HUES48 (cell line): ENCODE measurements around the gene ZNF787.
"Not testable (repeated sequence)": the region's sequence is repeated elsewhere in the genome, so short reads cannot be mapped to it uniquely, and the experiment has no call there.

ENCODE experiments used
- H3K27ac ChIP-seq: one replicate; pipeline ENCODE4 v1.7.0; 2013; ENCODE audit warnings: low read depth, low read length, inconsistent platforms
- H3K27me3 ChIP-seq: 2 replicates; pipeline ENCODE4 v1.6.1; 2013; ENCODE audit warnings: mild to moderate bottlenecking, low read length; ENCODE audit not compliant: control insufficient read depth, insufficient read depth
- H3K36me3 ChIP-seq: 2 replicates; pipeline ENCODE4 v1.6.1; 2013; ENCODE audit warnings: low read length; ENCODE audit not compliant: control insufficient read depth, insufficient read depth
- H3K4me1 ChIP-seq: 2 replicates; pipeline ENCODE4 v1.6.1; 2013; ENCODE audit warnings: mild to moderate bottlenecking, low read length; ENCODE audit not compliant: control insufficient read depth, insufficient read depth
- H3K4me3 ChIP-seq: 2 replicates; pipeline ENCODE4 v1.5.1; 2013; ENCODE audit warnings: mild to moderate bottlenecking, low read depth, low read length
- H3K9ac ChIP-seq: 2 replicates; pipeline ENCODE4 v1.6.1; 2013; ENCODE audit warnings: mild to moderate bottlenecking, low read depth, low read length, moderate library complexity
- H3K9me3 ChIP-seq: 2 replicates; pipeline ENCODE4 v1.6.1; 2013; ENCODE audit warnings: low read length; ENCODE audit not compliant: control insufficient read depth, insufficient read depth

Gene ZNF787

GRCh38 chr19:56155124-56155687 is 34.1 kb upstream of the ZNF787 start:
- H3K27ac ChIP-seq = no peak overlapping the region
- H3K9me3 ChIP-seq = no peaks in the 10 kb centered on the region
- no peak overlapping the region for H3K9ac ChIP-seq
- H3K36me3 ChIP-seq = peaks cover 36% of the 10 kb centered on the region
- no peaks in the 10 kb centered on the region for H3K27me3 ChIP-seq
- no peak overlapping the region for H3K4me3 ChIP-seq
- H3K4me1 ChIP-seq = peaks cover 15% of the 10 kb centered on the region

DNA sequence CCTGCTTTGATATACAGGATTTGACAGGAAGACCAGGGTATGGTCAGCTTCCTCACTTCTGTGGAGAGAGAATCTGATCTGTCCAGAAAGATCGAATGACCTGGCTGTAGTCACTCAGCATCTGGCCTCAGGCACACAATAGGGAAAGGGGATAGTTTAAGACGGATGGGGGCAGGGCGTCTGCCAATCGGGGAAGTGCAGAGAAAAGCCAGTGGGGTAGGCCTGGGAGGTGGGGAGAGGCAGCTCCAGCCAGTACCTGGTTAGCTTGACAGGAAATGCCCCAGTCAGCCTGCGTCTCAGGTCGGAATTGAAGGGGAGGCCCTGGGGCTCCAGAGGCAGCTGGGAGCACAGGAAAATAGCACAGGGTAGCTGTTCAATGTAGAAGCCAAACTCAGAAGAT is 32.4 kb upstream of the ZNF787 start:
- H3K27ac ChIP-seq = peak overlapping the region; percentile 47
- no peak overlapping the region for H3K9ac ChIP-seq
- peaks cover 31% of the 10 kb centered on the region for H3K36me3 ChIP-seq
- H3K27me3 ChIP-seq = no peaks in the 10 kb centered on the region
- H3K4me1 ChIP-seq = peaks cover 15% of the 10 kb centered on the region
- H3K4me3 ChIP-seq = no peak overlapping the region
- no peaks in the 10 kb centered on the region for H3K9me3 ChIP-seq

DNA sequence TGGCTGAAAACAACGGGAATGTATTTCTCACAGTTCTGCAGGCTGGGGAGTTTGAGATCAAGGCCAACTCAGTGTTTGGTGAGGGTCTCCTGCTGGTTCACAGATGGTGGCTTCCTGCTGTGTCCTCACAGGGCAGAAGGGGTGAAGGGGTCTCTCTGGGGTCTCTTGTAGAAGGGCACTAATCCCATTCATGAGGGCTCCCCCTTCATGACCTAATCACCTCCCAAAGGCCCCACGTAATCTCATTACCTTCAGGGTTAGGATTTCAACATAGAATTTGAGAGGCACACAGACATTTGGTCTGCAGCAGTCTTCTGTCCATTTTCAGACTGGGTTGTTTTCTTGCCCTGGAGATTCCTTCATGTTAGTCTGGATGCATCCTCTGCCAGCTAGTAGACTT is 31.5 kb upstream of the ZNF787 start:
- Histone ChIP-seq H3K4me1 (peaks cover 15% of the 10 kb centered on the region), H3K9ac (no peak overlapping the region), H3K4me3 (no peak overlapping the region), H3K27ac (peak overlapping the region; percentile 47), H3K27me3 (no peaks in the 10 kb centered on the region), H3K9me3 (no peaks in the 10 kb centered on the region), H3K36me3 (peaks cover 35% of the 10 kb centered on the region)

DNA sequence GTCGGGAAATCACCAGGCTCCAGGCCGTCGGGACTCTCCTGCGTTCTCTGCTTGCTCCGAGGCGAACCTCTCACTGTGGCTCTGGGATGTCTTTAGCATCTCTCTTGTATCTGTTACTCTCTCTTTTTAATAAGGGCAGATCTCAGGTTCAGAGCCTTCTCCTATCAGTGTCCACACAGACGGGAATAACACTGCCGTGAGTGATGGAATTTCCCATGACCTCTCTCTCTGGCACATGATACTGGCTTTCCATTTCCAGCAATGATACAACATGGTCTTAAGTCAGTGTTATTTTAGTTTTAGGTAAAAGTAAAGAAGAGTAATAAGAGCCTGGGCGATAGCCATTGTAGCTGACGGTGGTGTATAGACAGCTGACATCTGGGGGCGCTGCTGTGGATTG is 29.3 kb upstream of the ZNF787 start:
- Histone ChIP-seq H3K36me3 (peaks cover 35% of the 10 kb centered on the region), H3K4me1 (peaks cover 15% of the 10 kb centered on the region), H3K27me3 (no peaks in the 10 kb centered on the region), H3K4me3 (no peak overlapping the region), H3K9me3 (no peaks in the 10 kb centered on the region), H3K9ac (no peak overlapping the region), H3K27ac (no peak overlapping the region)

DNA sequence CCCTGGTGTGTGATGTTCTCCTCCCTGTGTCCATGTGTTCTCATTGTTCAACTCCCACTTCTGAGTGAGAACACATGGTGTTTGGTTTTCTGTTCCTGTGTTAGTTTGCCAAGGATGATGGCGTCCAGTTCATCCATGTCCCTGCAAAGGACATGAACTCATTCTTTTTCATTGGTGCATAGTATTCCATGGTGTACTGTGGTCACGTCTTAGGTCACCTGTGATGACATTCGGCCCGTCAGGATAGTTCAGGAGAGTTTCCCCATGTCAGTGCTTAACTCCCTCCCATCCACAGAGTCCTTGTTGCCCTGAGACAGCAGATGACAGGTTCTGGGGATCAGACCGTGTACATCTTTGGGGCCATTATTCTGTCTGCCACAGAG is 28.6 kb upstream of the ZNF787 start:
- no peak overlapping the region for H3K27ac ChIP-seq
- H3K4me1 ChIP-seq = peaks cover 15% of the 10 kb centered on the region
- H3K9ac ChIP-seq = no peak overlapping the region
- H3K9me3 ChIP-seq = no peaks in the 10 kb centered on the region
- peaks cover 30% of the 10 kb centered on the region for H3K36me3 ChIP-seq
- H3K4me3 ChIP-seq = no peak overlapping the region
- no peaks in the 10 kb centered on the region for H3K27me3 ChIP-seq

DNA sequence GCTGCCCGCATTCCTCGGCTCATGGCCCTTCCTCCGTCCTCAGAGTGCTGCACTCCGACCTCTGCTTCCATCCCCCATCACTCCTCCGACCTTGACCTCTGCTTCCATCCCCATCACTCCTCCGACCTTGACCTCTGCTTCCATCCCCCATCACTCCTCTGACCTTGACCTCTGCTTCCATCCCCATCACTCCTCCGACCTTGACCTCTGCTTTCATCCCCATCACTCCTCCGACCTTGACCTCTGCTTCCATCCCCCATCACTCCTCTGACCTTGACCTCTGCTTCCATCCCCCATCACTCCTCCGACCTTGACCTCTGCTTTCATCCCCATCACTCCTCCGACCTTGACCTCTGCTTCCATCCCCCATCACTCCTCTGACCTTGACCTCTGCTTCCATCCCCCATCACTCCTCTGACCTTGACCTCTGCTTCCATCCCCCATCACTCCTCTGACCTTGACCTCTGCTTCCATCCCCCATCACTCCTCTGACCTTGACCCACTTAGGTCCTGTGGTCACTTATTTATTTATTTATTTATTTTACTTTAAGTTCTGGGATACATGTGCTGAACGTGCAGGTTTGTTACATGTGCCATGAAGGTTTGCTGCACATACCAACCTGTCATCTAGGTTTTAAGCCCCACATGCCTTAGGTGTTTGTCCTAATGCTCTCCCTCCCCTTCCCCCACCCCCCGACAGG is 28.0 kb upstream of the ZNF787 start:
- not testable (repeated sequence) for H3K4me3 ChIP-seq, H3K27ac ChIP-seq, H3K9ac ChIP-seq, H3K9me3 ChIP-seq, H3K27me3 ChIP-seq
- peaks cover 15% of the 10 kb centered on the region for H3K4me1 ChIP-seq
- peaks cover 30% of the 10 kb centered on the region for H3K36me3 ChIP-seq

GRCh38 chr19:56148096-56148495 is 27.0 kb upstream of the ZNF787 start:
- H3K9ac ChIP-seq = no peak overlapping the region
- no peaks in the 10 kb centered on the region for H3K9me3 ChIP-seq
- no peaks in the 10 kb centered on the region for H3K27me3 ChIP-seq
- peaks cover 26% of the 10 kb centered on the region for H3K36me3 ChIP-seq
- peaks cover 6% of the 10 kb centered on the region for H3K4me1 ChIP-seq
- no peak overlapping the region for H3K27ac ChIP-seq
- no peak overlapping the region for H3K4me3 ChIP-seq

DNA sequence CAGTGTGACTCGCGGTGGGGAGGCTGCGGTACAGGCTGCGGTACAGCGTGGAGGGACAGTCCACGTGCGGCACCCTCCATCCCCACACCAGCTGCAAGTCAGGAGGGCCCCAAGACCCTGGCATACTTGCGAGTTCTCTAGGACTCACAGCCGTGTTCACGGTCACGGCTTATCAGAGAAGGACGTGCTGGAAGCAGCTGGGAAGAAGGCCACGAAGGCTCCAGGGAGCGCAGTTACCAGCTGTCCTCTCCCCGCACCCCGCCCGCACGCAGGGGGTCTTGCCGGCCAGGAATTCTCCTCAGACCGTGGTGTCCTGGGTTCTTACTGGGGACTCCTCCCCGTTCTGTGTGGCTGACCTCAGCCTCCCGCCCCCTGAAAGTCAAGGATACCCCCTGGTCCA is 26.2 kb upstream of the ZNF787 start:
- Histone ChIP-seq H3K27ac (no peak overlapping the region), H3K9me3 (no peaks in the 10 kb centered on the region), H3K27me3 (no peaks in the 10 kb centered on the region), H3K9ac (no peak overlapping the region), H3K4me3 (no peak overlapping the region), H3K36me3 (peaks cover 26% of the 10 kb centered on the region), H3K4me1 (peaks cover 1% of the 10 kb centered on the region; the same call in 1 of the 2 replicates)

DNA sequence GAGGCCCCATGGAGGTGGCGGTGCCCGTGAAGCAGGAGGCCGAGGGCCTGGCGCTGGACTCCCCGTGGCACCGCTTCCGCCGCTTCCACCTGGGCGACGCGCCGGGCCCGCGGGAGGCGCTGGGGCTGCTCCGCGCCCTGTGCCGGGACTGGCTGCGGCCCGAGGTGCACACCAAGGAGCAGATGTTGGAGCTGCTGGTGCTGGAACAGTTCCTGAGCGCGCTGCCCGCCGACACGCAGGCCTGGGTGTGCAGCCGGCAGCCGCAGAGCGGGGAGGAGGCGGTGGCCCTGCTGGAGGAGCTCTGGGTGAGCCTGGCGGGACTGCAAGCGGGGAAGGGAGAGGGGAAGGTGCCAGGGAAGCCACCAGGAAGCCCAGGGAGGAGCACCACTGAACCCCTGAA is 25.8 kb upstream of the ZNF787 start:
- Histone ChIP-seq H3K27me3 (no peaks in the 10 kb centered on the region), H3K27ac (no peak overlapping the region), H3K4me1 (peaks cover 6% of the 10 kb centered on the region; the same call in 1 of the 2 replicates), H3K9me3 (no peaks in the 10 kb centered on the region), H3K9ac (no peak overlapping the region), H3K36me3 (peaks cover 26% of the 10 kb centered on the region), H3K4me3 (no peak overlapping the region)

DNA sequence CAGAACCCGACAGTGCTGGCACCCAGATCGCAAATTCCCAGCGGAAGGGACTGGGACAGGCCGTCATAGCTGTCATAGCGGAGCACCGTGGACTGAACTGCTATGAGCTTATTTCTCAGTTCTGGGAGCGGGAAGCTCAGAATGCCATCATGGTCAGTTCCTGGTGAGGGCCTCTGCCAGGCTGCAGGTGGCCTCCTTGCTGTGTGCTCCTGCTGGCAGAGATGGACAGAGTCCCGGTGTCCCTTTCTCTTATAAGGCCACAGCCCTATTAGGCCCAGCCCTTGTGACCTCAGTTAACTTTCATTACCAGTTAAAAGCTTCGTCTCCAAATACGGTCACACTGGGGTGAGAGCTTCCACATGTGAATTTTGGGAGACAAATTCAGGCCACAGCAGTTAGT is 24.6 kb upstream of the ZNF787 start:
- H3K27ac ChIP-seq = no peak overlapping the region
- no peak overlapping the region for H3K9ac ChIP-seq
- peaks cover 26% of the 10 kb centered on the region for H3K36me3 ChIP-seq
- H3K4me1 ChIP-seq = peaks cover 8% of the 10 kb centered on the region; the same call in 1 of the 2 replicates
- H3K27me3 ChIP-seq = no peaks in the 10 kb centered on the region
- H3K4me3 ChIP-seq = no peak overlapping the region
- no peaks in the 10 kb centered on the region for H3K9me3 ChIP-seq

GRCh38 chr19:56144831-56145230 is 23.7 kb upstream of the ZNF787 start:
- Histone ChIP-seq H3K27ac (no peak overlapping the region), H3K9me3 (no peaks in the 10 kb centered on the region), H3K27me3 (no peaks in the 10 kb centered on the region), H3K4me1 (peaks cover 13% of the 10 kb centered on the region), H3K9ac (no peak overlapping the region), H3K36me3 (peaks cover 26% of the 10 kb centered on the region), H3K4me3 (no peak overlapping the region)
